Measurements from ENCODE around the gene ZNF544.

- no peak for TF ChIP-seq CTCF (IDR thresholded peaks at IDR 0.05; ENCODE audit: insufficient read depth, low read length, poor library complexity, severe bottlenecking)
- no peak for TF ChIP-seq EZH2phosphoT487 (conservative IDR thresholded peaks at IDR 0.05; ENCODE audit: low read length)
Observed at GRCh38 chr19:58237324-58237723, 8.6 kb downstream of the ZNF544 start.

Data from SU-DHL-6 (cell line).